Parathyroid adenoma (tissue), 2 donors: ENCODE results near the gene ZSWIM1.

Source experiments
- H2AFZ ChIP-seq: fragments of 300-600 bp; sonication (generic); one replicate; pipeline ENCODE4 v1.7.0; 2017; ENCODE audit warnings: antibody characterized with exemption, mild to moderate bottlenecking
- H3K27ac ChIP-seq: fragments of 300-600 bp; sonication (generic); one replicate; pipeline ENCODE4 v1.7.0; 2017
- H3K27me3 ChIP-seq: fragments of 300-600 bp; sonication (generic); one replicate; pipeline ENCODE4 v1.7.0; 2017; ENCODE audit warnings: low read length; ENCODE audit not compliant: control insufficient read depth, insufficient read depth
- H3K36me3 ChIP-seq: fragments of 300-600 bp; sonication (generic); one replicate; pipeline ENCODE4 v1.7.0; 2017; ENCODE audit warnings: low read length; ENCODE audit not compliant: control insufficient read depth, insufficient read depth
- H3K4me1 ChIP-seq: fragments of 300-600 bp; sonication (generic); one replicate; pipeline ENCODE4 v1.7.0; 2017; ENCODE audit warnings: control low read depth
- H3K4me2 ChIP-seq: fragments of 300-600 bp; sonication (generic); one replicate; pipeline ENCODE4 v1.7.0; 2017; ENCODE audit warnings: low read length
- H3K4me3 ChIP-seq: fragments of 300-600 bp; sonication (generic); one replicate; pipeline ENCODE4 v1.7.0; 2017; ENCODE audit warnings: low read depth, low read length
- H3K79me2 ChIP-seq: fragments of 300-600 bp; sonication (generic); one replicate; pipeline ENCODE4 v1.7.0; 2017; ENCODE audit warnings: control low read depth
- H3K9ac ChIP-seq: fragments of 300-600 bp; sonication (generic); one replicate; pipeline ENCODE4 v1.7.0; 2017; ENCODE audit warnings: mild to moderate bottlenecking
- H3K9me3 ChIP-seq: fragments of 300-600 bp; sonication (generic); one replicate; pipeline ENCODE4 v1.7.0; 2017; ENCODE audit warnings: low read length; ENCODE audit not compliant: control insufficient read depth
- TF ChIP-seq, protein P1 (sequence below): fragments of 300-600 bp; sonication (generic); IDR thresholded peaks from one replicate; pipeline ENCODE4 v1.7.0; 2017; ENCODE audit warnings: antibody characterized with exemption, mild to moderate bottlenecking
- donor health status: primary hyperparathyroidism.

ZSWIM1 gene

DNA sequence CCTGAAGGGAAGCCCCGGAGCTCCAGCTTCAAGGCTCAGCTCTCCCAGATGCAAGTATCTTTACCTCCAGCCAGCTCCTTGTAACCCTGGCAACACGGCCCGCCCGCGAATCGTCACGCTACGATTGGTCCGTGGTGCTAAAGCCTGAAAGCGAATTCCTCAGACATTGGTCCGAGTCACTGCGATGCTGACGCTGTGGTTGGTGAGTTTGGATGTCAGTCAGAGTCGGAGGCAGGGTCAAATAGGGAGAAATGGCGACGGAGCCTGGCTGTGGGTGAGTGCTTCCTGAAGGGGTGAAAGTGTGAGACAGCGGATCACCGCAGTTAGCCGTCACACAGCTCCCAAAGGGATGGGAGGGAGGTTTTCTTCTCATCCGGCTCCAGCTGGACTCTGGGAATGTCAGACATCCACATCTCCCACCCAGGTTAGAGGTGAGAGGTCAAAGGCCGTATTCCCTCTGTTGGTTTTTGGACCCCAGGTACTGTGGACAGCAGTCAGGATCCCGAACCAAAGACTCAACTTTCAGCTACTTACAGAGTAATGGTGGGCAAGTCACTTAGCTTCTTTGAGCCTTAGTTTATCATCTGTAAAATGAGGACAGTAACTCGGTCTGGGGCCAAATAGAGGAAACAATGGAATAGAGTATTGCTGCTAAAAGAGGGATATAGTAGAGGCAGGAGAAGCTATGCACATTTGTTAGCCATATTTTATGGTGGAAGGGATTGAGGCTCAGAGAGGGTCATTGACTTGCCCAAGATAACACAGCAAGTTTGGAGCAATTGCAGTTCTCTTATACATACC, at the start of gene ZSWIM1:
TSS of gene ZSWIM1 (plus strand) at position 240 of the 801 bp plus-strand sequence. CDS start 1,366 bp downstream, outside the sequence.
- TF ChIP-seq, protein P1, sequence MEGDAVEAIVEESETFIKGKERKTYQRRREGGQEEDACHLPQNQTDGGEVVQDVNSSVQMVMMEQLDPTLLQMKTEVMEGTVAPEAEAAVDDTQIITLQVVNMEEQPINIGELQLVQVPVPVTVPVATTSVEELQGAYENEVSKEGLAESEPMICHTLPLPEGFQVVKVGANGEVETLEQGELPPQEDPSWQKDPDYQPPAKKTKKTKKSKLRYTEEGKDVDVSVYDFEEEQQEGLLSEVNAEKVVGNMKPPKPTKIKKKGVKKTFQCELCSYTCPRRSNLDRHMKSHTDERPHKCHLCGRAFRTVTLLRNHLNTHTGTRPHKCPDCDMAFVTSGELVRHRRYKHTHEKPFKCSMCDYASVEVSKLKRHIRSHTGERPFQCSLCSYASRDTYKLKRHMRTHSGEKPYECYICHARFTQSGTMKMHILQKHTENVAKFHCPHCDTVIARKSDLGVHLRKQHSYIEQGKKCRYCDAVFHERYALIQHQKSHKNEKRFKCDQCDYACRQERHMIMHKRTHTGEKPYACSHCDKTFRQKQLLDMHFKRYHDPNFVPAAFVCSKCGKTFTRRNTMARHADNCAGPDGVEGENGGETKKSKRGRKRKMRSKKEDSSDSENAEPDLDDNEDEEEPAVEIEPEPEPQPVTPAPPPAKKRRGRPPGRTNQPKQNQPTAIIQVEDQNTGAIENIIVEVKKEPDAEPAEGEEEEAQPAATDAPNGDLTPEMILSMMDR: no peak
- H3K4me3 ChIP-seq: peak within 1 kb of the TSS; percentile 89
- H3K9me3 ChIP-seq: no peaks in the 10 kb centered on the region
- no peaks in the 10 kb centered on the region for H3K4me1 ChIP-seq
- H3K9ac ChIP-seq: peak within 1 kb of the TSS; percentile 21
- H2AFZ ChIP-seq: peak within 1 kb of the TSS; percentile 88
- H3K27me3 ChIP-seq: no peaks in the 10 kb centered on the region
- H3K36me3 ChIP-seq: no peaks in the 10 kb centered on the region
- peaks cover 4% of the 10 kb centered on the region for H3K79me2 ChIP-seq
- peak within 1 kb of the TSS; percentile 70 for H3K27ac ChIP-seq
- H3K4me2 ChIP-seq: peak within 1 kb of the TSS; percentile 95

DNA sequence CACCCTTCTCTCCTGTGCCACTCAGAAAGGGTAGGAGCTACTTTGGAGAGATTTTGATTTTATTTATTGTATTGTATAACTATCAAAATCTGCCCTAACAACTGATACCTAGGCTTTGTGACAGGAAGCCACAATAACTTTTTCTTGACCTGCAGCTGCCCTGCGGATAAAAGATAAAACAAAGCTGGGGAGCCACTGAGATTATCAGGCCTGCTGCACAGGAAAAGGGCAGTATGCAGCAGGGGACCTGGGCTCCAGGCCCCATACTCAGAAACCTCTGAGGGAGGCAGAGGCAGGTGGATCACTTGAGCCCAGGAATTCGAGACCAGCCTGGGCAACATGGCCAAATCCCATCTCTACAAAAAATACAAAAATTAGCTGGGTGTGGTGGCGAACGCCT, 48.4 kb upstream of the ZSWIM1 start:
- H3K4me2 ChIP-seq: no peak overlapping the region
- H3K9ac ChIP-seq: no peak overlapping the region
- peak overlapping the region; percentile 92 for H2AFZ ChIP-seq
- peaks cover 25% of the 10 kb centered on the region for H3K4me1 ChIP-seq
- H3K27me3 ChIP-seq: no peaks in the 10 kb centered on the region
- no peaks in the 10 kb centered on the region for H3K79me2 ChIP-seq
- peak overlapping the region; percentile 82 for H3K27ac ChIP-seq
- H3K36me3 ChIP-seq: no peaks in the 10 kb centered on the region
- TF ChIP-seq, protein P1: no peak
- H3K9me3 ChIP-seq: no peaks in the 10 kb centered on the region
- no peak overlapping the region for H3K4me3 ChIP-seq

DNA sequence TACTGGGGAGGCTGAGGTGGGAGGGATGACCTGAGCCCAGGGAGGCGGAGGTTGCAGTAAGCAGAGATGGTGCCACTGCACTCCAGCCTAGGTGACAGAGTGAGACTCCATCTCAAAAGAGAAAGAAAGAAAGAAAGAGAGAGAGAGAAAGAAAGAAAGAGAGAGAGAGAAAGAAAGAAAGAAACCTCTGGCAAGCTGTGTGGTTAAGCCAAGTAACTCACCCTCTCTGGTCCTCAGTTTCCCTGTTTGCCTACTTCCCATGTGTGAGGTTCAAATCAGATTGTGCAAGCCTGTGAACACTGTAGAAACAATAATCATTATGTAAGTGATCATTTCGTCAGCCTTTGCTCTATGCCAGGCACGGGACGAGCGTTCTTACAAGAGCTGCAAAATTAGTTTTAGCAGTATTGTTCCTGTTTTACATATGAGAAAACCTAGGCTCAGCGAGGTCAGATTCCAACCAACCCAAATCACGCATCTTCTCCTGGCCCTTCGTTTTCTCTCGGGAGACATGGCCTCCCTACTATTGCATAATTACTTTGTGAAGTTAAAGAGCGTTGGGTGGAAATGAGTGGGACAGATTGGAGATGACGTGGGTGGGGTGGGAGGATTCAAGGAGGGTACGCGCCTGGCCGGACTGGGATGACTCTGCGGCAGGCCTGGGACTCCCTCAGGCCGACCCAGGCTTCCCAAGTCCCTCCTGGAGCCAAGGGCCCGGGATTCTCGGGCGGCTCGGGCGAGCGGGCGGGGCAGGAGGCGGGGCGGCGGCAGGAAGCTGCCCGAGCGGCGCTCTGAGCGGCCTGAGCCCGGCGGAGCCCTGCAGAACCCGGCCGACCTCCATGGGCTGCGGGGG, 47.8 kb upstream of the ZSWIM1 start, which contains the start of gene SNX21:
TSS of gene SNX21 (plus strand) at position 770 of the 853 bp plus-strand sequence. CDS start 121 bp downstream, outside the sequence.
- Histone ChIP-seq H3K4me1 (peaks cover 24% of the 10 kb centered on the region), H3K79me2 (no peaks in the 10 kb centered on the region), H2AFZ (peak within 1 kb of the TSS; percentile 92), H3K27me3 (no peaks in the 10 kb centered on the region), H3K27ac (peak within 1 kb of the TSS; percentile 82), H3K9ac (peak within 1 kb of the TSS; percentile 51), H3K9me3 (no peaks in the 10 kb centered on the region), H3K36me3 (no peaks in the 10 kb centered on the region), H3K4me2 (peak within 1 kb of the TSS; percentile 99), H3K4me3 (peak within 1 kb of the TSS; percentile 77)
- TF ChIP-seq, protein P1: no peak

DNA sequence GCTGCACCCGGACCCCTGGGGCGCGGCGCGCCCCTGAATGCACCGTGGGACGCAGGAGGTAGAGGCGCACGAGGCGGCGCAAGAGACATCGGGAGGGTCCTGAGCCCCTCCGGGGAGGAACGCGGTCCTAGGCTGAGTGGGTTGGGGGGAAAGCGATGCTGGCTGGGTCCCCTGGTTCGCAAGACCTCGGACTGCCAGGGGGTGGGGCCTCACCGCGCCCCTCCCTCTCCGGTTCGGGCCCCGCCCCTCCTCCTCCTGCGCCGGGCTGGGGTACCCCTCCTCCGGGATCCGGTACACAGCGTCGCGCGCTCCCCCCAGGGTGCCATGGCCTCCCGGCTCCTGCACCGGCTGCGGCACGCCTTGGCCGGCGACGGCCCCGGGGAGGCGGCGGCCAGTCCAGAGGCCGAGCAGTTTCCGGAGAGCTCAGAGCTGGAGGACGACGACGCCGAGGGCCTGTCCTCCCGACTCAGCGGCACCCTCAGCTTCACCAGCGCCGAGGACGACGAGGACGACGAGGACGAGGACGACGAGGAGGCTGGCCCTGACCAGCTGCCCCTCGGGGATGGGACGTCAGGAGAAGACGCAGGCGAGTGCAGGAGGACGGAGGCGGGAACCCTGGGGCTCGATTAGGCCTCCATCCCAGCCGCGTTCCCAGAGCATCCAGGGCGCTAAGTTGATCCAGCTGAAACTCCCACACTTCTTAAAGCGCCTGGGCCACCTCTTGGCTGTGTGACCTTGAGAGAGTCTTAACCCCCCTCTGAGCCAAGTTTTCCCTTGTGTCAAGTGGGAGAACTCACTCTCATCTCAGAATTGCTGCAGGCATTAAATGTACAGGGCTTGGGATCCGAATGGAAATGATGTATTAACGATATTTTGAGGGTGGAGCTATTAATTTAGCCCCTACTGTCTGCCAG, 46.9 kb upstream of the ZSWIM1 start:
- Histone ChIP-seq H2AFZ (peak overlapping the region; percentile 92), H3K4me2 (peak overlapping the region; percentile 99), H3K27ac (peak overlapping the region; percentile 82), H3K4me1 (peaks cover 17% of the 10 kb centered on the region), H3K27me3 (no peaks in the 10 kb centered on the region), H3K9ac (peak overlapping the region; percentile 51), H3K79me2 (no peaks in the 10 kb centered on the region), H3K36me3 (no peaks in the 10 kb centered on the region), H3K9me3 (no peaks in the 10 kb centered on the region), H3K4me3 (peak overlapping the region; percentile 77)
- TF ChIP-seq, protein P1: no peak
